Dermis blood vessel endothelial cell (primary cell): ENCODE measurements around the gene ATP5ME. TPM values are rescaled to one million over a fixed set of nuclear protein-coding genes. Genes with fewer than 3 reads are reported as not detected.

ENCODE experiments used
- DNase-seq: peaks from one replicate; pipeline ENCODE4 v3.0.0; 2010
- total RNA-seq: library from RNA; depleted of rRNA; stranded (reverse); fragments of >200 nt; gene quantifications from 2 replicates; pipeline ENCODE4 v1.2.3, GENCODE V29; 2014

The ATP5ME gene
- total RNA-seq, 1 donor from 2014 or later: 95.5 TPM

DNA sequence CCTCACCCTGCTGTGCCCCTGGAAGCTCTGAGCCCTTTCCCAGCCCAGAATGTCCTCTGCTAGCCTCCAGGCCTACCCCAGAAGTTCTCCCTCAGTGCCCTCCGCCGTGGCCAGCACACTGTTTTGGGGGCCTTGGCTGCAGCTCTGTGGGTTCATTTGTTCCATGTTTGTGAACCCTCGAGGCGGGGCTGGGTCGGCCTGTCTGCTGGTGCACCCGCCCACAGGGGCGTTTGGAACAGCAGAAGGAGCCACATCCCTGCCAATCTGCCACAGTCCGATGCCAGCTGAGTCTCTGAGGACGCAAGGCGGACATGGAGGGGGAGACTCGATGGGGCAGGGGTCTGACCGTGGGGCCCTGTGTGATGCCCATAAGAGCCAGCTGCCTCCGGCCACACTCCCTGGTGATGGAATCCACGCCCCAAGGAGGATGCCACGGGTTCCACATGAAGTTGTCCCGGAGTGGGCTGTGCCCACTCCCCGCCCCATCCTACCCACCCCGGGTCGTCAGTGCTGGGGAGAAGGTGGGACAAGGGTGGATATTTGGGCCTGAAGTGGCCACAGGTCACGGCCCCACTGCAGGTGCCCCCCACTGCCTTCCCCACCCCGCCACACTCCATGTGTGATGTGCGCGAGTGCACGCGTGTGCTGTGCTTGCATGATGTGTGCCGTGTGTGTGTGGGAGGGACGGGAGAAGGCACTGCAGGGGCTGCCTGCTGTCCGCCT, 7.1 kb downstream of the ATP5ME start:
- no peak for DNase-seq

DNA sequence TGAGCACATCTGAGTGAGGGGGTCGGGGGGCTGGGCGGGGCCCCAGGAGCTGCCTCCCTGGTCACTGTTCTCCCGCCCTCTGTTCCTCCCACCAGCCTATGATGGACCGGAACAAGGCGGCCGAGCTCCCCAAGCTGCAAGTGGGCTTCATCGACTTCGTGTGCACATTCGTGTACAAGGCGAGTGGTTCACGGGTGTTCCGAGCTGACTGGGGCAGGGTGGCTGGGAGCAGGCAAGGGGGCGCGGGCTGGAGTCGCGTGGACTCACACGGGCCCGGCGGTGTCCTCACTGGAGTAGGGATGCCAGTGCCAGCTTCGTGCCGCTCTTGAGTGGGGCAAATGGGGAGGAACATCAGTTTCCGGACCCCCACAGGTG, 7.7 kb downstream of the ATP5ME start:
- no peak for DNase-seq

DNA sequence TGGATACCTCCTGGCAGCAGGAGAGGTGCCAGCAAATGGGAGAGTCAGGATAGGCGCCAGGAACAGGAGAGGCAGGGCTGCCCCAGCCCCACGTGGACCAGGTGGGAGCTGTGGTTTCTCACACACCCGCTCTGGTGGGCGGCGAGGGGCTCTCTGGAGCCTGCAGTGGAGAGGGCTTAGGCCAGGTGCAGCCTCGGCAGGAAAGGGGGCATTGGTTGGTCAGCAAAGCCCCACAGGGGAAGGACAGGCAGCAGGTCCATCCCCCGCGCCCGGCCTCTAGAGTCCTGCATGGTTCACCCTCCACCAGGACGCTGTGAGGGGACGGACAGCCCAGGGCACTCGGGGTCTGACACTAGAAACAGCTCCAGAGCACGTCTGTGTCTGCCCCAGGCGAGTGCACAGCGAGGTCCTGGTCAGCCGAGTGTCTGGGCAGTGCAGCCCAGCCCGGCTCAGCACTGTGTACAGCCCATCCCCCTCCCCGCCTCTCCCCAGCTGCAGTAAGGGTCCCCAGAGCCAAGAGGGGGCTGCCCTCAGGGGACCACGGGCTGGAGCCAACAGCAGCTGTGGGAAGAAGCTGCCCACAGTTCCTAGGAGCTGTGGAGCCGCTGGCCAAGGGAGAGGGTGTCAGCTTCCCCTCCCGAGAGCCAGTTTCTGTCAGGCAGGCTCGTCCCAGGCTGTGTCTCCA, 8.2 kb downstream of the ATP5ME start:
- no peak for DNase-seq

DNA sequence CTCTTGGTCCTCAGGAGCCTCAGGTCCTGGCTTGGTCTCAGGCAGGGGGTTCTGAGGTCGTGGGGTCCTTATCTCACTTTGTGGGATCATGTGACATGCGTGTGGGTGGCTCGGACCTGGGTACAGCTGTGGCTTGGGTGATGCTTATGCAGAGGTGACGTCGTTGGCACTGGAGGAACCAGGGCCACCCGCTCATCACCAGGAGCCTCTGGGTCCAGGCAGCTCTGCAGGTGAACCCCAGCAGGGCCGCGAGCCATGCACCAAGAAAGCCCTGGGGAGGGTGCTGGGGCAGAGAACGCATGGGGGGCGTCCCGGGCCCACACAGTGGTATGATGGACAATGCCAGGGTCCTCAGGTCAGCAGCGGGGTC, 8.7 kb downstream of the ATP5ME start:
- DNase-seq: no peak

DNA sequence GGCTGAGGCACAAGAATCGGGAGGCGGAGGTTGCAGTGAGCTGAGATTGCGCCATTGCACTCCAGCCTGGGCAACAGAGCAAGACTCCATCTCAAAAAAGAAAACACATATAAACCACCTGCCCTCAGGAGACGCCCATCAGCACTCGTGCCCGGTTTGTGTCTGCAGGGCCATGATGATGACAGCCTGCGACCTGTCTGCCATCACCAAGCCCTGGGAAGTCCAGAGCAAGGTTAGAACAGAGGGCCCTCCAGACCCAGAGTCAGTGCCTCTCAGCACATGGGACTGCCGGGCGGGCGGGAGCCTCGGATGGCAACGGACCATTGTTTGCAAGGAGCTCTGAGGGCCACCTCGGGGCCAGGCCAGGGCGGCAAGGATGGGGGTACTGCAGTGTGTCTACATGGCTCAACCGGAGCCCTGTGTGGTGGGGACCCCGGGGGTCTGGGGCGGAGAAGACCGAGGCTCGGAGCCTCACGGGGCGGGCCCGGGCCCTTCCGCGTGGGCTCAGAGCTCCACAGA, 9.3 kb downstream of the ATP5ME start:
- DNase-seq: no peak

DNA sequence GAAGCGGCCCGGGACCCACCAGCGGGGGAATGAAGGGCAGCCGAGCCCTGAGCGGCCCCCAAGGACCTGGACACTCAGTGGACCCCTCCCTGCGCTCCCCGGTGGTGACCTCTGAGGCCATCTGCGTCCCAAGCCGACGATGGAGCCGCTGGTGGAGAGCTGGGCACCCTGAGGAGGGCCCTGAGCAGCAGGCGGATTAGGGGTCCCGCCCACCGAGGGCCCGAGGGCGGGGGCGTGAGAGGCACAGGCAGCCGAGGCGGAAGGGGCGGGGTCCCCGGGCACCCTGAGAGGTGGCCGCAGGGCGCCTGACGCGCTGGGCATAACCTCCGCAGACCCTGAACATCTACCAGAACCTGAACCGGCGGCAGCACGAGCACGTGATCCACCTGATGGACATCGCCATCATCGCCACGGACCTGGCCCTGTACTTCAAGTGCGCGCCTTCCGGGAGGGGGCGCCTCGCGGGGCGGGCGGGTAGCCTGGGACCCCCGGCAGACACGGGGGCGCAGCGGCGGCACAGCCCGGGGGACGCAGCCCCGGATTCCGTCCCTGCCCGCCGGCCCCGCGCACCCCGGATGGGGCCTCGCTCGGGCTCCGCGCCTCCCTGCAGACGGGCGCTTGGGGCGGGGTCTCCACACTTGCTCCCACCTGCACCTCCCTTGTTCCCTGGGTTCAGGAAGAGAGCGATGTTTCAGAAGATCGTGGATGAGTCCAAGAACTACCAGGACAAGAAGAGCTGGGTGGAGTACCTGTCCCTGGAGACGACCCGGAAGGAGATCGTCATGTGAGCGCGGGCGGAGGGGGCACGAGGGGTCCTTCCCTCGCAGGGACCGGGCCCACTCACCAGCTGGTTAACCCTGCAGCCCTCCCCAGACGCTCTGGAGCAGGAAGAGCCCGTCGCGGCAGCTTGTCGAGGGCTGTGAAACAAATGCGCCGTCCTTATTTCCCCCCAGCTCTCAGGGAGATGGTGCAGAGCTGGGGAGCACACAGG, 10.3 kb downstream of the ATP5ME start:
- peak; percentile 12 for DNase-seq

DNA sequence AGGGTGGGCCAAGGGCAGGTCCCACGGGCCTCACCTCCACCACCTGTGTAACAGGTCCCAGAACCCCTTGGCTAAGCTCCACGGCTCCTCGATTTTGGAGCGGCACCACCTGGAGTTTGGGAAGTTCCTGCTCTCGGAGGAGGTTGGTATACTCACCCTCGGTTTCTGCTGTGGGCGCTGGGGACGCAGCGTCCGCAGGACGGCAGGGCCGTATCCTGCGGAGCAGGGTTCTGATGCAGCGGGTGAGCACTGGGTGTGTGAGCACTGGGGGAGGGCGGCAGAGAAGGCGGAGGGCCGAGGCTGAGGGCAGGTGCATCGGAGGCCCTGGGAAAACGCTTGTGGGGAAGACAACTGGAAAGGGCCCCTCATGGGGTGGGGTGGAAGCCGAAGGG, 11.0 kb downstream of the ATP5ME start:
- DNase-seq: no peak

DNA sequence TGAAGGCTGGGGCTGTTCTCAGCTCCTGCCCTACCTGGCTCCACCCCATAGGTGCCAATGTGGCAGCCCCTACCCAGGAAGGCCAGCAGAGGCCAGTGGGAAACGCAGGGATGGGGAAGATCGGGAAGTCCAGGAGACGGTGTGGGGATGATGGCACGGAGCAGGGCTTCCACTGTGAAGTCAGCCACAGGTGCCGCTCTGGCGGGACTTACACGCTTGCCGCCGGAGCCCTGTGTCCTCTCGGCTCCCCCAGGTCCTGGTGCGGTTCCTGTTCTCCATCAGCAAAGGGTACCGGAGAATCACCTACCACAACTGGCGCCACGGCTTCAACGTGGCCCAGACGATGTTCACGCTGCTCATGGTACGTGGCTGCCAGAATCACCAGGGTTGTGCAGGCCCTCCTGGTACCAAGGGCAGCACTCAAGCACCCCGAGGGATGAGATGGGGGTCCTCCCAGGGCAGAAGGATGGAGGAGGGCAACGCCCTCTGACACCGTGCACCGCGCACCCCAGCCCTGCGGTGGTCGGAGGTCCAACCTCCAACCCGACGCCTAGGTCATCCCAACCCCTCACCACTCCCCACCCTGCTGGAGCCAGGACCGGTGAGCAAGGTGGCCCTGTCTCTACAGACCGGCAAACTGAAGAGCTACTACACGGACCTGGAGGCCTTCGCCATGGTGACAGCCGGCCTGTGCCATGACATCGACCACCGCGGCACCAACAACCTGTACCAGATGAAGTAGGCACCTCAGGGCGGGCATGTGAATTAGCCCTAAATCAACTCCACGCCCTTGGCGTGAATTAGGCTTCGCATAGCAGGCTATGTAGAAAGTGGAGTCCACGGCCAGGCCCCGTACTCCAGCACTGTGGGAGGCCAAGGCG, 12.0 kb downstream of the ATP5ME start:
- no peak for DNase-seq

DNA sequence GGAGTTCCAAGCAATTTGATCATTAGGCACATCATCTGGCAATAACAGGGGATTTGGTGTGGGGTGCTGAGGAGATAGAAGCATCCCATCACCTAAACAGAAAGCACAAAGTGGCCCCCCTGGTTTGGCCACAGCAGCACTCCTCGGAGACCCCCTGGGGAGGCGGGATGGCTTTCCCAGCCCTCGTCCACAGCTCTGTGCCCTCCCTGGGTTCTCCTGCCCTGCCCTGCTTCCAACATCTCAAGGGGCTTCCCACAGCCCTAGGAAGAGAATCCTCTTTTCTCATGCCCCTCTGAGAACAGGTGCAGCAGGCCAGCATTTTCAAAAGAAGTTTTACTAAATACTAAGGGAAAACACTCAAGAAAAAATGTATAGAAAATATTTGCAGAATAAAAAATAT, 12.8 kb downstream of the ATP5ME start:
- no peak for DNase-seq

DNA sequence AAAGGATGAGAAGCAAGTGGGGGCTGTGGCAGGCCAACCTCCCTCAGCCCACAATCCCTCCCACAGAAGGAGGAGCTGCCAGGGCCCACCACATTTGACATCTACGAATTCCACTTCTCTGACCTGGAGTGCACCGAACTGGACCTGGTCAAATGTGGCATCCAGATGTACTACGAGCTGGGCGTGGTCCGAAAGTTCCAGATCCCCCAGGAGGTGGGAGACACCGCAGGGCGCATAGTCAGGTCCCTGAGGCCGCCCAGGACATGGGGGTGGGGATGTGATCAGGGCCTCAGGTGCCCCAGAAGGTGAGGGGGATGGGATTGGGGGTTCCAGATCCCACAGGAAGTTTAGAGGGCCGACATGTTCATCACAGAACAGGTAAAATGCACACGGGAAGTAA, 13.7 kb downstream of the ATP5ME start:
- DNase-seq: no peak

DNA sequence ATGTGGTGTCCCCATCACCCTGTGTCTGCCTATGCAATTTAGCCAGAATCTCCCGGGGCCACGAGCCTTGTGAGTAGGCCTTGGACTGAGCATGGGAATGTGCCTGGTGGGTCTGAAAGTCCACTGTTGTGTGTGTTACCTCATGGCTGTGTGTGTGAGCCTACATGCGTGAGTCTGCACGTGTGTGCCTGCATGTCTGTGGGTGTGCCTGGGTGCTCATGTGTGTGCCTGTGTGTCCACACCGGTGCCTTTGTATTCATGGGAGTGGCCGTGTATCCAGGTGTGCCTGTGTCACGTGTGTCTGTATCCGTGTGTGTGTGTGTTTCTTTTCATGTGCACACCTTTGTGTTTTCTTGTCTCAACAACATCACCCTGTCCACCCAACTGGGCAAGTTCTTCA, 14.2 kb downstream of the ATP5ME start:
- no peak for DNase-seq

DNA sequence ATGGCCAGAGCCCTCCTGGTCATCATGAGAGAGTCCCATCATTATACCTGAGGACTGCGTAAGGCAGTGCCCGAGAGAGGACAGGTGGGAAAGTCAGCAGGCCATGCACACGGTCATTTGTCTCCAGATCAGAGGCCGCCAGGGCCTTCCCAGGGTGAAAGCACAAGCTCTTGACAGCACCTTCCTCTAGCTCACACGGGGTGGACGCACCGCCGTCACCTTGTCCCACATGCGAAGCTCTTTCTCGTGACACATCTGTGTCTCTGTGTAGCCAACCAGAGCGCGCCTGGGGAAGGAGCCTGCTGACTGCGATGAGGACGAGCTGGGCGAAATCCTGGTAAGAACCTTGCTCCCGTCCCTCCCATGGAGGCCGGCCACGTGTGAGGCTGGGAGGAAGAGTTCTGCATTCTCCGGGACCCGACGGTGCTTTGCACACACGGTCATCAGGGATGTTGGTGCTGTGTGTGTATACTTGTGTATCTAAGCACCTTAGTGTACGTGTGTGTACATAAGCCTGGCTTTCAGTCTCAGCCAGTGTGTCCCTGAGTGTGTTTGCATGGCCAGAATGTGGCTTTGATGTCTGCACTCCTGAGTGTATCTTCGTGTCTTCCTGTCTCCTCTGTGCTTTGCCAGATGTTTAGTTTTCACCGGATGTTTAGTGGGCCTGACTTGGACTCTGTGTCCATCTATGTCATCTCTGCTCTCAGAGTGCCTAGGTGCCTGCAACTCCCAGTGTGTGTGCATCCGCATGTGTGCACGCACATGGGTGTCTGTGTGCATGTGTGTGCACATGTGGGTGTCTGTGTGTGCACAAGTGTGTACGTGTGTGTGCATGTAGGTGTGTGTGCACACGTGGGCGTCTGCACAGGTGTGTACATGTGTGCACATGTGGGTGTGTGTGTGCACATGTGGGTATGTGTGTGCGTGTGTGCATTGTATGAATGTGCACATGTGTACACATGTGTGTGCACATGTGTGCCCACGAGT, 15.1 kb downstream of the ATP5ME start:
- DNase-seq: no peak

DNA sequence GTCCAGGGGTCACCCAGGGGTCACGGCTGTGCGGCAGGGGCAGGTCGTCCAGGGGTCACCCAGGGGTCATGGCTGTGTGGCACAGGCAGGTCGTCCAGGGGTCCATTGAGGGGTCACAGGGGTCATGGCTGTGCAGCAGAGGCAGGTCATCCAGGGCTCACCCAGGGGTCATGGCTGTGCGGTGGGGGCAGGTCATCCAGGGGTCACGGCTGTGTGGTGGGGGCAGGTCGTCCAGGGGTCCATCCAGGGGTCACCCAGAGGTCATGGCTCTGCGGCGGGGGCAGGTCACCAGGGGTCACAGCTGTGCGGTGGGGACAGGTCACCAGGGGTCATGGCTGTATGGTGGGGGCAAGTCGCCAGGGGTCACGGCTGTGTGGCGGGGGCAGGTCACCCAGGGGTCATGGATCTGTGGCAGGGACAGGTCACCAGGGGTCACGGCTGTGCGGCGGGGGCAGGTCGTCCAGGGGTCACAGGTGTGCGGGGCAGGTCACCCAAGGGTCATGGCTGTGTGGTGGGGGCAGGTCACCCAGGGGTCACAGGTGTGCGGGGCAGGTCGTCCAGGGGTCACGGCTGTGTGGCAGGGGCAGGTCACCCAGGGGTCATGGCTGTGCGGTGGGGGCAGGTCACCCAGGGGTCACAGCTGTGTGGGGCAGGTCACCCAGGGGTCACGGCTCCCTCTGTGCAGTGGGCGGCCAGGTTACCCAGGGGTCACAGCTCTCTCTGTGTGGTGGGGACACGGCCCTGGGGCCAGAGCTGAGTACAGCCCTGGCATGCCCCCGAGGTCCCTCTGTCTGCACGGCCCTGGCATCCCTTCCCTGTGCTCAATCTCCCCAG, 16.0 kb downstream of the ATP5ME start:
- no peak for DNase-seq

DNA sequence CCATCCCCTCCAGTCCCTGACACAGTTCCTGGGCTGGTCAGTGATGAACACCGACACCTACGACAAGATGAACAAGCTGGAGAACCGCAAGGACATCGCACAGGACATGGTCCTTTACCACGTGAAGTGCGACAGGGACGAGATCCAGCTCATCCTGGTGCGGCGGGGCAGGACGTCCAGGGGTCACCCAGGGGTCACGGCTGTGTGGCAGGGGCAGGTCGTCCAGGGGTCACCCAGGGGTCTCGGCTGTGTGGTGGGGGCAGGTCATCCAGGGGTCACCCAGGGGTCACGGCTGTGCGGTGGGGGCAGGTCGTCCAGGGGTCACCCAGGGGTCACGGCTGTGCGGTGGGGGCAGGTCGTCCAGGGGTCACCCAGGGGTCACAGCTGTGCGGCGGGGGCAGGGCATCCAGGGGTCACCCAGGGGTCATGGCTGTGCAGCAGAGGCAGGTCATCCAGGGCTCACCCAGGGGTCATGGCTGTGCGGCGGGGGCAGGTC, 16.7 kb downstream of the ATP5ME start:
- no peak for DNase-seq

DNA sequence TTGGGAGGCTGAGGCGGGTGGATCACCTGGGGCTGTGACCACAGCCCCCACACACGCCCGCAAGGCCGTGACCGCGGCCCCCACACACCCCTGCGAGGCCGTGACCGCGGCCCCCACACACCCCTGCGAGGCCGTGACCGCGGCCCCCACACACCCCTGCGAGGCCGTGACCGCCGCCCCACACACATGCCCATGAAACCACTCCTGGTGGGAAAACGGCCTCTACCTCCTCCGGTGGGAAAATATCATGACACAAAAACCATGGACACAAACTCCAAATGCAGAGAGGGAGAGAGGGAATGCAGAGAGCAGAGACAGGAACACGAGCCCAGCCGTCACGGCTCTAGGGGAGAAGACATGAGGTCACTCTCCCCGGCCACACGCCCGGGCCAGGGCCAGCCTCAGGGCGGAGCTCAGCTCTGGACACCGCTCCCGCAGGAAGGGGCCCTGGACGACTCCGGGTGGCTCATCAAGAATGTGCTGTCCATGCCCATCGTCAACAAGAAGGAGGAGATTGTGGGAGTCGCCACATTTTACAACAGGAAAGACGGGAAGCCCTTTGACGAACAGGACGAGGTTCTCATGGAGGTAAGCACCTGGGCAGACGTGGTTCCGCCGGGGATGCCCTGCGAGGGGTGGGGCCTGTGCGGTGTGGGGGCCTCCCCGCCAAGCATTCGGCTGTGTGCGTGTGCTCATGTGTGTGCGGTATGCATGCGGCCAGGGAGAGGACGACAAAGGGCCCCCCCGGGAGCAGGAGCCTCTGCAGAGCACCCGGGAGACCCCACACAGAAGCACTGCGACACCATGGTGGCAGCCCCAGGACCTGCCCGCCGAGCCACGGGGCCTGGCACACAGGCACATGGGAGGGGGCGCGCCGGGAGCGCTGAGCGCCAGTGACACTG, 17.4 kb downstream of the ATP5ME start:
- DNase-seq: no peak

DNA sequence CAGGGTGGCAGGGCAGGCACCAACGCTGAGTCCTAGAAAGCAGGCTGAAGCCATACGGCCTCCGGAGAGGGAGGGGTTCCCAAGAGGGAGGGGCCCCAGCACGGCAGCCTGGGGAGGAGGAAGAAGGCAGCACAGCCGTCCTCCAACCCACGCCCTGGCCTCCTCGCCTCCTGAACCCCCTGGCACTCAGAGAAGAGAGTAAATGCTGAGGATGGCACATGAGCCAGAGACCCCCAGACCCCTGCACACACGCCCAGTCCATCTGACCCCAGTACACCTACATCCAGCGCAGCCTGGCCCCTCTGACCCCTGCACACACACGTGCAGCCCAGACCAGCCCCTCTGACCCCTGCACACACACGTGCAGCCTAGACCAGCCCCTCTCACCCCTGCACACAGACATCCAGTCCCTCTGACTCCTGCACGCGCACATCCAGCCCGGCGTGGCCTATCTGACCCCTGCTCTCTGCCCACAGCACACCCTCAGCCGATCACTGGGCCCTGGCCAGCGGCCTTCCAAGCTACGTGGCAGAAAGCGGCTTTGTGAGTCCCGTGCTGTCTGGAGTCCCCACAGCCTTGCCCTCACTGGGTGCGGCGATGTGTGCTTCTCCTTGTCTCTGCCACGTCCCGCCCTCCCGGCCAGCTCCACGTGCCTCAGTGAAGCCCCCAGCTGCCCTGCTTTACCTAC, 18.5 kb downstream of the ATP5ME start:
- DNase-seq: no peak

DNA sequence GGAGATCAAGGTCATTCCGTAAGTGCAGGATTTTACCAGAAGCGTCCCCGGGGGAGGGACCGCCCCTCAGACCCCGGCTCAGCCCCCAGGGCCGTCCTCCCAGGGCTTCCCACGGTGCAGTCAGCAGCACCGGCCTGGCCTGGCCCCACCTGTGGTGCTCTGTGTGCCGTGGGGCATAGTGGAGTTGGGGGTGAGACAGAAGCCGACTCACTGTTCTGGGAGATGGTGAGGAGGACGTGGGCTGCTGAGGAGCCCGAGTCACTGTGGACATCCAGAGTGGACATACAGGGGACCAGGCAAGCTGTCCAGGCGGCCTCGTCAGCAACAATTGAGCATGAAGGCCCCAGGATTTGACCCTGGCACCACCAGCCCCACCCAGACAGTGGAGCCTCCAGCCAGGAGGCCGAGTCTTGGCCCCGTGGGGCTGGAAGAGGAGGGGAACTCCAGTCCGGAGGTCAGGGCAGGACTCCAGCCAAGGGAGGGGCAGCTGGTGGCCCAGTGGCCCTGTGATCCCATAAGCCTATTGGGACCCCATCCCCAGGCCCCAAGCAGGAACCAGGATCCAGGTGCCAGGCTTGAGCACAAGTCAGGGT, 19.1 kb downstream of the ATP5ME start:
- DNase-seq: no peak

DNA sequence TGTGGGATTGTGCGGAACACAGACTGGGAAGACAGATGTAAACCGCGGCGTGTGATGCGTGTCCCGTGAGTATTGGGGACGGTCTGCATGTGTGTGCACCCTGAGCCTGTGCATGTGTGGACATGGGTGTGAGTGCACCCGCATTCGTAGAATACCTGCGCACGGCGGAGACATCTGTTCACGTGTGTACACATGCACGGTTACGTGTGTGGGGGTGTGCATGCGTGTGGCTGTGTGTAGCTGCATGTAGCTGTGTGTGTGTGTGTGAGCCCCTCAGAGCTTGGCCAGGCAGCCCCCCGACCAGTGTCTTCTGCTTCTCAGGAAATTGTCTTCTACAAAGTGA, 19.6 kb downstream of the ATP5ME start:
- no peak for DNase-seq
